Body of pancreas (tissue), 4 donors: ENCODE results near the gene VGLL4.

Experiments used
- POLR2A ChIP-seq, 3 donors: fragments of 450-650 bp; IDR thresholded peaks; one replicate each; pipeline ENCODE4 v1.6.1; 2016; ENCODE audit warnings: antibody characterized with exemption in 3 of 3, mild to moderate bottlenecking in 2 of 3
- TF ChIP-seq, protein P1 (sequence below), 7 experiments: fragments of 450-650 bp in 4 of 7; fragments of 200-600 bp in 3 of 7; sonication (generic) in 3 of 7; IDR thresholded peaks; one replicate each; pipeline ENCODE4 v1.5.1; 2016 to 2019; ENCODE audit warnings: antibody characterized with exemption in 7 of 7

DNA sequence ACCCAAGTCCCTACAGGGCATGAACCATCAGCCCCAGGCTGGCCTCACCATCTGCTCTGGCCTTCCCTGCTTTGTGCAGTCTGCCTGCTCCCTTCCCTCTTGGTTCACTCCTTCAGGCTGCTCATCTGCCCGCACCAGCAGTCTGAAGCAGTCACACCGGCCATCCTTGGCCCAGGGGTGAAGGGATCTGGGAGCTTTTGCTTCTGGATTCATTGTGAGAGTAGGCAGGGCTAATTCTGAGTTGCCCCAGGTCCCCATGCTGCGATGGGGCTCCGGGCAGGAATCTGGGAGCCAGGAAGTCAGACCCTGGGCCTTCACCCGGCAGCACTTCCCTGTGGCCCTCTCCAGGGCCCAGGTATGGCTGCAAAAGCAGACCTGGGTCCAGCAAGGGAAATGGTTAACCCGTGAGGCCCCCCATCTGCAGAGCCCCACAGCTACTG, 99.7 kb downstream of the VGLL4 start:
- no peak for TF ChIP-seq POLR2A (IDR thresholded peaks at IDR 0.05)
- TF ChIP-seq, protein P1, sequence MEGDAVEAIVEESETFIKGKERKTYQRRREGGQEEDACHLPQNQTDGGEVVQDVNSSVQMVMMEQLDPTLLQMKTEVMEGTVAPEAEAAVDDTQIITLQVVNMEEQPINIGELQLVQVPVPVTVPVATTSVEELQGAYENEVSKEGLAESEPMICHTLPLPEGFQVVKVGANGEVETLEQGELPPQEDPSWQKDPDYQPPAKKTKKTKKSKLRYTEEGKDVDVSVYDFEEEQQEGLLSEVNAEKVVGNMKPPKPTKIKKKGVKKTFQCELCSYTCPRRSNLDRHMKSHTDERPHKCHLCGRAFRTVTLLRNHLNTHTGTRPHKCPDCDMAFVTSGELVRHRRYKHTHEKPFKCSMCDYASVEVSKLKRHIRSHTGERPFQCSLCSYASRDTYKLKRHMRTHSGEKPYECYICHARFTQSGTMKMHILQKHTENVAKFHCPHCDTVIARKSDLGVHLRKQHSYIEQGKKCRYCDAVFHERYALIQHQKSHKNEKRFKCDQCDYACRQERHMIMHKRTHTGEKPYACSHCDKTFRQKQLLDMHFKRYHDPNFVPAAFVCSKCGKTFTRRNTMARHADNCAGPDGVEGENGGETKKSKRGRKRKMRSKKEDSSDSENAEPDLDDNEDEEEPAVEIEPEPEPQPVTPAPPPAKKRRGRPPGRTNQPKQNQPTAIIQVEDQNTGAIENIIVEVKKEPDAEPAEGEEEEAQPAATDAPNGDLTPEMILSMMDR (IDR thresholded peaks at IDR 0.05) = no peak
